AG09309 (cell line): Measurements from ENCODE around the gene PPM1E.

Experiments used
- DNase-seq: peaks from one replicate; pipeline ENCODE4 v3.0.0-alpha.2; 2010; ENCODE audit warnings: low read depth
- H3K4me3 ChIP-seq: 2 replicates; pipeline ENCODE4 v1.5.1; 2011; ENCODE audit warnings: mild to moderate bottlenecking, low read depth, low read length, moderate library complexity; ENCODE audit not compliant: control insufficient read depth
- TF ChIP-seq, protein P1 (sequence below): IDR thresholded peaks from 2 replicates; pipeline ENCODE4 v1.5.1; 2011; ENCODE audit warnings: mild to moderate bottlenecking, low read depth, low read length, inconsistent platforms; ENCODE audit not compliant: insufficient read depth, control insufficient read depth; ENCODE audit errors: missing control alignments

Gene PPM1E

DNA sequence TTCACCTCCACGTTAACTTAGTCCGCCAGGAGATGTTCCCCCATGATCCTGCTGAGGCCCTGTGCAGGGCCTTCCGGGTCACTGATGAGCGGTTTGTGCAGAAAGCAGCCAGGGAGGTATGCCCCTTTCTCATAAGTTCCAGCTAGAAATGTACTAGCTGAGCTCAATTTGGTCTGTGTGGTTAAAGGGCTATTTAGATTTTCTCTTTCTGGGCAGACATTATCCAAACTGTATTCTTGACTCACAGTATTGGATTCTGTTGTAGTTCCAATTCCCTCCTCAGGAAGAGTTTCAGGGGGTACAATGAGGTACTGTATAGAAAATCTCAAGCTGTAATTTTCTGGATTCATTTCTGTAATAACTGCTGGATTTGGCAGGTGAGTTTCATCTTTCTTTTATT is 214.0 kb downstream of the PPM1E start:
- no peak for DNase-seq
- H3K4me3 ChIP-seq: no peak overlapping the region
- TF ChIP-seq, protein P1, sequence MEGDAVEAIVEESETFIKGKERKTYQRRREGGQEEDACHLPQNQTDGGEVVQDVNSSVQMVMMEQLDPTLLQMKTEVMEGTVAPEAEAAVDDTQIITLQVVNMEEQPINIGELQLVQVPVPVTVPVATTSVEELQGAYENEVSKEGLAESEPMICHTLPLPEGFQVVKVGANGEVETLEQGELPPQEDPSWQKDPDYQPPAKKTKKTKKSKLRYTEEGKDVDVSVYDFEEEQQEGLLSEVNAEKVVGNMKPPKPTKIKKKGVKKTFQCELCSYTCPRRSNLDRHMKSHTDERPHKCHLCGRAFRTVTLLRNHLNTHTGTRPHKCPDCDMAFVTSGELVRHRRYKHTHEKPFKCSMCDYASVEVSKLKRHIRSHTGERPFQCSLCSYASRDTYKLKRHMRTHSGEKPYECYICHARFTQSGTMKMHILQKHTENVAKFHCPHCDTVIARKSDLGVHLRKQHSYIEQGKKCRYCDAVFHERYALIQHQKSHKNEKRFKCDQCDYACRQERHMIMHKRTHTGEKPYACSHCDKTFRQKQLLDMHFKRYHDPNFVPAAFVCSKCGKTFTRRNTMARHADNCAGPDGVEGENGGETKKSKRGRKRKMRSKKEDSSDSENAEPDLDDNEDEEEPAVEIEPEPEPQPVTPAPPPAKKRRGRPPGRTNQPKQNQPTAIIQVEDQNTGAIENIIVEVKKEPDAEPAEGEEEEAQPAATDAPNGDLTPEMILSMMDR: no peak

DNA sequence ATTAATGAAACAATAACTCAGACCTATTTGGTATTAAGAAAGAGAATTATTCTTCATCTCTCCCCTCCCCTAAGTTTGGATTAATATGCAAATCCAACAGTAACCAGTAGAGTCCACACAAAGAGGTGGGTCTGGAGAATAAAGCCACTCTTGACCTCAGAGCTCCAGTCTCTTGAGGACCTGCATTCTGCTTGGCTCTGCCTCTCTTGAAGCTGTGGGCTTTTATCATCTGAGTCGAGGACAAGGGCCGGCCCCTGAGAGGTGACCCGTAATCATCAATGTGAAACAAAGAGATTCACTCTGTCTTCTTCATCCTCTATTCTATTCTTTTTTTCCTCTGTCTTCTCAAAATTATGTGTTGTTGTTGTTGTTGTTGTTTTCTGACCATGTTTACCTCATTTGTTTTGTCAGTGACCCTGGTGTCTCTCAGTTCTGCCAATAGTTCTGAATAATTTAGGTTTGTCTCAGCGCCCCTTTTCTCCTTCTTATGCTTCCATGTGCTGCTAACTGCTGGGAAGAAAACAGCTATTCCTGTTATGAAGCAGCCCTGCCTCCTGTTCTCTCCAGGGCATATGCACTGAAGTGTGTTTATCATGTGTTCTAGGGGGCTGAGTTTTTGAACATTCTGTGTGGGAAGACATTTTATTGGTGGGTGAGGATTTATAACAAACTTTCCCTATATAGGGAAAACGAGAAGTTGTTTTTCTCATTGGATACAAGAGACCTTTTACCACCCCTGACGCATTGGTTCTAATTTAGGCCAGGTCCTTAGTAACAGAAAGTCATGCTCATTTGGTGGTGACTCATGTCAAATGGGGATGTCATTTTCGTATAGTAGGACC is 215.2 kb downstream of the PPM1E start:
- no peak overlapping the region for H3K4me3 ChIP-seq
- TF ChIP-seq, protein P1: no peak
- no peak for DNase-seq

DNA sequence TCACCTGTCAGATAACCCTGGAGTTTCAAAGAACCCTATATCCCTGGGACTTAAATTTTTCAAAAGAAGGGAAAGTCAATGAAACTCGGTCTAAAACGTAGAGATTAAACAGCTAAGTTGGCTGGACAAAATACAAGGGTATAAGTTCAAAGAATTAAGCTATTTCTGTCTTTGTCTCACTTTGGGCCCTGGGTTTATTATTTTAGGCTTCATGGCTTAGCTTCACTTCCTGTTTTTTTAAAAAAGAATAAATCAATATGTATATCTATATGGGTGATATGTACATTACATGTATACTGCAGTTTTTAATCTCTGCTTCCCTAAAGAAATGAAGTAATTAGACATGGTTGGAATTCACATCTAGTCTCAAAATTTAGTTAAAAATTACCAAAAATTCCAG is 218.7 kb downstream of the PPM1E start:
- no peak overlapping the region for H3K4me3 ChIP-seq
- DNase-seq: no peak
- TF ChIP-seq, protein P1: no peak

DNA sequence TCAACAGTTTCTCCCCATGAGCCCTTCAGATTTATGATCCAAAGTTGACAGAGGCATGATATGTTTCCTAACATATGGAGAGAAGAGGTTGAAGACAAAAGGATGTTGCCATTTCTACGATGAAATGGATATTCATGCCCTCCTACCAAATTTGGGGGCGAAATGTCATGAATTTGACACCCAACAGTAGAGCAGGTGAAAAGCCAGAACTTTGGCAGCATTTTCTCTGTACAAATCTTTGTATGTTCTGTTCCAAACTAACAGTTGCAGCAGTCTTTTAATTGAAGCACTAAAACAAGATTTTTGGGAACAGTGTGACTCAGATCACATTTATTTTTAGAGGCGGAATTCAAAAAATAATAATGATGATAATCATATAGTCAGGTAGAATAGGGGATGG is 220.9 kb downstream of the PPM1E start:
- no peak overlapping the region for H3K4me3 ChIP-seq
- TF ChIP-seq, protein P1: no peak
- DNase-seq: no peak

DNA sequence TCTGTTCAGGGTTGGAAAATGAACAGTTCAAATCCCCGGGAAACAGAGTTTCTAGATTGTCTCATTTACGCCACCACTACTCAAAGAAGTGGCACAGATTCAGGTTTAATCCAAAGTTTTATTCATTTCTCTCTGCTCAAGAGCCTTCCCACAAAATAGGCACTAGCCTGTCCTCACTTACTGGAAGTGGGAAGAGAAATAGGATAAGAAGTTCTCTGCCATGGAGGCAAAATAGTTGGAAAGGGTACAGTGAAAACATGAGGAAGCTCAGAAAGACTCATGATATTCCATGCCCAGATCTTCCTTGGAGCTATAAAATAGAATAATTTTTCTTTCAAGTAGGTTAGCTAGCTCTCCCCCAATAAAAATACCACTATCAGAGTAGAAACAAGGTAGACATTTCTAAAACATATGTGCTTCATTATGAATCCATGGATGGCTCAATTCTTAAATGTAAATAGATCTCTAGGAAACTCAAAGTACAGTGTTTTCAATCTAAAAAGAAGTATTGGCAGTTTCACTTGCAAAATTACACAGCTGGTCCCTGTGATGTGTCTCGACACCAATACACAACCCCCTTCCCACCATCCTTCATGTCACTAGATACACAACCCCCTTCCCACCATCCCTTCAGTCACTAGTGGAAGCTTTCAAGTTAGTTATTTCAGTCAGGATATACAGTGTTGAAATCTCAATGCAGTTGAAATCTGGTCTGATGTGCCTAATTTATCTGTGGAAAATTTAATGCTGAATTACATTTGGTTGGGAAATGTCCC is 225.2 kb downstream of the PPM1E start:
- no peak for DNase-seq
- no peak overlapping the region for H3K4me3 ChIP-seq
- TF ChIP-seq, protein P1: no peak

DNA sequence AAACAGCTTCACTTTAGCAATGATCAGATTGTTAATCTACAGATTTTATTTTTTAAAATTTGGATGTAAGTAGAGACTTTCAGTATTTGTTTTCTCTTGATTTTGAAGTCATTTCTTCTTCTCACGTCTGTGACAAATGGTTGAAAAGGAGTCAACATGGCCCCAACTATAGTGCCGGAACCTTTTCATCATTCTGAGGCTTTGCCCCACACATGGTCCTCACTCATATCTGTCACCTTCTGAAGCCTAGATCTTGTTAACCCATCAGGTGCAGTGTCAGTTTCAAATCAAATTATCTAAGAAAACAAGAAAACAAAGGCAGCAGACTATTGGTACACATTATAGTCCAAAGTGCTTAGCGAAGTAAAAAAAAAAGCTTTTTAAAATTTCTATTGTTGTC is 227.0 kb downstream of the PPM1E start:
- no peak for DNase-seq
- no peak overlapping the region for H3K4me3 ChIP-seq
- TF ChIP-seq, protein P1: no peak
